Natural killer cell (primary cell): ENCODE measurements around the gene PDZD8. TPM values are rescaled to one million over a fixed set of nuclear protein-coding genes. Genes with fewer than 3 reads are reported as not detected.

Source experiments
- ATAC-seq, 3 donors: fragments of 150-1000 bp in 2 of 3; fragments of 200-7000 bp in 1 of 3; cut with Tn5 transposase; 1 replicate in 1 of 3; 2 replicates in 2 of 3; pipeline ENCODE4 v1.10.0; 2021; ENCODE audit warnings: mild to moderate bottlenecking in 2 of 3, moderate library complexity in 2 of 3
- DNase-seq, 2 donors: peaks; one replicate each; pipeline versions ENCODE4 v3.0.0 to v3.0.0-alpha.2; 2013 to 2021; ENCODE audit warnings: mixed read lengths in 1 of 2
- H3K27ac ChIP-seq: one replicate; pipeline ENCODE4 v1.5.1; 2013; ENCODE audit warnings: mild to moderate bottlenecking, low read length
- H3K27me3 ChIP-seq: one replicate; pipeline ENCODE4 v1.6.1; 2013; ENCODE audit warnings: low read length; ENCODE audit not compliant: control insufficient read depth, insufficient read depth
- H3K36me3 ChIP-seq: one replicate; pipeline ENCODE4 v1.6.1; 2013; ENCODE audit warnings: low read length; ENCODE audit not compliant: control insufficient read depth, insufficient read depth
- H3K4me1 ChIP-seq: one replicate; pipeline ENCODE4 v1.6.1; 2013; ENCODE audit warnings: low read length; ENCODE audit not compliant: control insufficient read depth, insufficient read depth
- H3K4me3 ChIP-seq: one replicate; pipeline ENCODE4 v1.5.1; 2013; ENCODE audit warnings: low read length
- H3K9me3 ChIP-seq: one replicate; pipeline ENCODE4 v1.6.1; 2013; ENCODE audit warnings: low read length; ENCODE audit not compliant: control insufficient read depth, insufficient read depth
- H3K27ac Mint-ChIP-seq, 2 donors: one replicate each; pipeline ENCODE4 v1.8.0; 2022; ENCODE audit warnings: mild to moderate bottlenecking in 2 of 2, mixed read lengths in 2 of 2, moderate library complexity in 1 of 2
- H3K27me3 Mint-ChIP-seq, 2 donors: one replicate each; pipeline ENCODE4 v1.8.0; 2022; ENCODE audit warnings: low read depth in 2 of 2, mixed read lengths in 2 of 2
- H3K36me3 Mint-ChIP-seq: one replicate; pipeline ENCODE4 v1.8.0; 2022; ENCODE audit warnings: mixed read lengths
- H3K4me1 Mint-ChIP-seq, 2 donors: one replicate each; pipeline ENCODE4 v1.8.0; 2022; ENCODE audit warnings: mixed read lengths in 2 of 2
- H3K4me3 Mint-ChIP-seq: one replicate; pipeline ENCODE4 v1.8.0; 2022; ENCODE audit warnings: mild to moderate bottlenecking, moderate library complexity, mixed read lengths
- H3K9me3 Mint-ChIP-seq, 2 donors: one replicate each; pipeline ENCODE4 v1.8.0; 2022; ENCODE audit warnings: mixed read lengths in 2 of 2
- CTCF ChIP-seq: fragments of 200-600 bp; IDR thresholded peaks from one replicate; pipeline ENCODE4 v1.8.0; 2022; ENCODE audit warnings: antibody characterized with exemption
- WGBS: methylation state at CpG from one replicate; pipeline ENCODE4 v1.1.7; 2013; ENCODE audit warnings: missing lambda C conversion rate; ENCODE audit not compliant: insufficient coverage; 5-methylcytosine and 5-hydroxymethylcytosine counted together
- intact Hi-C: fragments of 100-400 bp; cut with micrococcal nuclease; formaldehyde crosslinking; loops from one replicate; pipeline ENCODE4 v1.14.2; 2022
- total RNA-seq, 4 donors: library from RNA; stranded (reverse); fragments of 120-200 nt in 1 of 4; gene quantifications; one replicate each; pipeline versions ENCODE4 v1.2.3 to v1.2.4, GENCODE V29; 2013 to 2022

The PDZD8 gene
- total RNA-seq, 3 donors from 2014 or later (not counting 1 experiment from before 2014, with no cell fraction given), result 44.5 to 64.3 (median 51.8) TPM

- Histone ChIP-seq H3K27me3 (no peaks in the 10 kb centered on the region), H3K9me3 (no peaks in the 10 kb centered on the region), H3K4me1 (no peaks in the 10 kb centered on the region), H3K36me3 (no peaks in the 10 kb centered on the region), H3K4me3 (no peak overlapping the region), H3K27ac (no peak overlapping the region)
- Mint-ChIP-seq H3K4me1 (peaks cover 6 to 15% of the 10 kb centered on the region in 2 donors), H3K27ac (no peak overlapping the region), H3K36me3 (no peaks in the 10 kb centered on the region), H3K4me3 (no peak overlapping the region), H3K27me3 (peaks cover 15 to 21% of the 10 kb centered on the region in 2 donors), H3K9me3 (no peaks in the 10 kb centered on the region)
- ATAC-seq (no peak), DNase-seq (no peak)
- TF ChIP-seq CTCF, result no peak
- intact Hi-C loops, result no loop called here
- WGBS, result 98% methylated on average over 3 of the region's 3 CpGs
These were observed 117.5 kb downstream of the PDZD8 start for GRCh38 chr10:117257721-117258120.

GRCh38 chr10:117256910-117257309, 118.3 kb downstream of the PDZD8 start:
- H3K27me3 Mint-ChIP-seq, result peaks cover 15 to 21% of the 10 kb centered on the region in 2 donors
- Histone ChIP-seq H3K4me3 (no peak overlapping the region), H3K27me3 (no peaks in the 10 kb centered on the region), H3K36me3 (no peaks in the 10 kb centered on the region), H3K9me3 (no peaks in the 10 kb centered on the region), H3K27ac (no peak overlapping the region), H3K4me1 (no peaks in the 10 kb centered on the region)
- intact Hi-C loops, result no loop called here
- no peak for TF ChIP-seq CTCF
- H3K27ac Mint-ChIP-seq, result no peak overlapping the region
- no peaks in the 10 kb centered on the region for H3K9me3 Mint-ChIP-seq
- H3K36me3 Mint-ChIP-seq, result no peaks in the 10 kb centered on the region
- peaks cover 6 to 15% of the 10 kb centered on the region in 2 donors for H3K4me1 Mint-ChIP-seq
- H3K4me3 Mint-ChIP-seq, result no peak overlapping the region
- no peak for DNase-seq
- ATAC-seq, result no peak
- WGBS, result 85% methylated on average over 10 of the region's 10 CpGs

GRCh38 chr10:117255835-117256460, 119.3 kb downstream of the PDZD8 start:
- no peak for TF ChIP-seq CTCF

More at GRCh38 chr10:117255835-117256460, 119.3 kb downstream of the PDZD8 start:
- Mint-ChIP-seq H3K27me3 (peaks cover 15 to 29% of the 10 kb centered on the region in 2 donors), H3K9me3 (no peaks in the 10 kb centered on the region), H3K4me3 (no peak overlapping the region), H3K4me1 (peaks cover 6 to 15% of the 10 kb centered on the region in 2 donors), H3K36me3 (no peaks in the 10 kb centered on the region), H3K27ac (no peak overlapping the region)
- DNase-seq (no peak), ATAC-seq (no peak)
- Histone ChIP-seq H3K9me3 (no peaks in the 10 kb centered on the region), H3K4me3 (no peak overlapping the region), H3K27me3 (no peaks in the 10 kb centered on the region), H3K27ac (no peak overlapping the region), H3K4me1 (no peaks in the 10 kb centered on the region), H3K36me3 (no peaks in the 10 kb centered on the region)
- intact Hi-C loops, result no loop called here
- WGBS, result 89% methylated on average over 9 of the region's 9 CpGs
